Uterus (tissue), 4 donors: ENCODE results near the gene FAM120B. TPM values are rescaled to one million over a fixed set of nuclear protein-coding genes. Genes with fewer than 3 reads are reported as not detected.

Experiments used
- DNase-seq, 2 donors: peaks; one replicate each; pipeline ENCODE4 v3.0.0-alpha.2; 2019 to 2020
- H3K27ac ChIP-seq, 2 donors: fragments of 200-600 bp; sonication (generic); 1 replicate in 1 of 2; 2 replicates in 1 of 2; pipeline ENCODE4 v1.5.1; 2016 to 2018
- H3K27me3 ChIP-seq, 2 donors: fragments of 200-600 bp; sonication (generic); one replicate each; pipeline ENCODE4 v1.5.1; 2018 to 2019; ENCODE audit warnings: control low read depth in 1 of 2
- H3K36me3 ChIP-seq, 2 donors: fragments of 200-600 bp; sonication (generic); one replicate each; pipeline ENCODE4 v1.5.1; 2019; ENCODE audit warnings: control low read depth in 1 of 2
- H3K4me1 ChIP-seq, 2 donors: fragments of 200-600 bp; sonication (generic); one replicate each; pipeline ENCODE4 v1.5.1; 2018 to 2019; ENCODE audit warnings: control low read depth in 1 of 2
- H3K4me3 ChIP-seq, 2 donors: fragments of 200-600 bp; sonication (generic); 1 replicate in 1 of 2; 2 replicates in 1 of 2; pipeline ENCODE4 v1.5.1; 2018 to 2019; ENCODE audit warnings: mild to moderate bottlenecking in 1 of 2
- H3K9me3 ChIP-seq, 2 donors: fragments of 200-600 bp; sonication (generic); one replicate each; pipeline ENCODE4 v1.5.1; 2019; ENCODE audit warnings: control low read depth in 1 of 2
- CTCF ChIP-seq, 4 experiments: fragments of 200-600 bp in 2 of 4; fragments of 450-650 bp in 2 of 4; sonication (generic) in 2 of 4; IDR thresholded peaks; one replicate each; pipeline ENCODE4 v1.5.1; 2016 to 2019; ENCODE audit warnings: antibody characterized with exemption in 4 of 4, mild to moderate bottlenecking in 2 of 4, moderate library complexity in 1 of 4
- POLR2A ChIP-seq, 2 donors: fragments of 450-650 bp; IDR thresholded peaks; one replicate each; pipeline ENCODE4 v1.6.1; 2016; ENCODE audit warnings: antibody characterized with exemption in 2 of 2, mild to moderate bottlenecking in 1 of 2, moderate library complexity in 1 of 2
- intact Hi-C: fragments of 100-400 bp; cut with DNase I; formaldehyde crosslinking; loops from one replicate; pipeline ENCODE4 v1.15.1; 2023; ENCODE audit warnings: low total_unique reads
- total RNA-seq, 4 donors: library from RNA; depleted of rRNA in 3 of 4; stranded (reverse); fragments of >200 nt in 3 of 4; gene quantifications; one replicate each; pipeline versions ENCODE4 v1.1.0 to v1.2.4, GENCODE V29; 2014 to 2023
- donor health status: DM: yes; HTN: yes; CAD: no.

Gene FAM120B
- total RNA-seq, 4 donors from 2014 or later: 12.1 to 50.9 (median 35.2) TPM

GRCh38 chr6:170283212-170284081 lies 23.1 kb upstream of the FAM120B start:
- DNase-seq: no peak
- Histone ChIP-seq H3K4me1 (peaks cover 0 to 7% of the 10 kb centered on the region in 2 donors), H3K27ac (no peak overlapping the region), H3K9me3 (no peaks in the 10 kb centered on the region), H3K4me3 (no peak overlapping the region), H3K27me3 (no peaks in the 10 kb centered on the region), H3K36me3 (no peaks in the 10 kb centered on the region)
- intact Hi-C loops: no loop called here
- TF ChIP-seq POLR2A (IDR thresholded peaks at IDR 0.05): no peak
- no peak for TF ChIP-seq CTCF (IDR thresholded peaks at IDR 0.05)

- peaks cover 0 to 7% of the 10 kb centered on the region in 2 donors for H3K4me1 ChIP-seq
- H3K9me3 ChIP-seq: no peaks in the 10 kb centered on the region
- no peaks in the 10 kb centered on the region for H3K36me3 ChIP-seq
- intact Hi-C loops: no loop called here
- no peak overlapping the region for H3K27ac ChIP-seq
- TF ChIP-seq POLR2A (IDR thresholded peaks at IDR 0.05) (no peak), CTCF (IDR thresholded peaks at IDR 0.05) (no peak)
- DNase-seq: no peak
- no peaks in the 10 kb centered on the region for H3K27me3 ChIP-seq
- H3K4me3 ChIP-seq: no peak overlapping the region
These were observed 22.3 kb upstream of the FAM120B start for GRCh38 chr6:170284126-170284773.

GRCh38 chr6:170284866-170285469 lies 21.6 kb upstream of the FAM120B start:
- Histone ChIP-seq H3K4me1 (peaks cover 0 to 12% of the 10 kb centered on the region in 2 donors), H3K9me3 (no peaks in the 10 kb centered on the region), H3K36me3 (no peaks in the 10 kb centered on the region), H3K27ac (no peak overlapping the region), H3K27me3 (no peaks in the 10 kb centered on the region), H3K4me3 (no peak overlapping the region)
- TF ChIP-seq POLR2A (IDR thresholded peaks at IDR 0.05) (no peak), CTCF (IDR thresholded peaks at IDR 0.05) (no peak)
- intact Hi-C loops: no loop called here
- no peak for DNase-seq

GRCh38 chr6:170285482-170285881 lies 21.1 kb upstream of the FAM120B start:
- Histone ChIP-seq H3K4me1 (peaks cover 0 to 12% of the 10 kb centered on the region in 2 donors), H3K9me3 (no peaks in the 10 kb centered on the region), H3K4me3 (no peak overlapping the region), H3K27ac (no peak overlapping the region), H3K27me3 (no peaks in the 10 kb centered on the region), H3K36me3 (no peaks in the 10 kb centered on the region)
- no peak for DNase-seq
- intact Hi-C loops: no loop called here
- TF ChIP-seq POLR2A (IDR thresholded peaks at IDR 0.05): no peak
- no peak for TF ChIP-seq CTCF (IDR thresholded peaks at IDR 0.05)
